C4-2B (cell line): ENCODE data around the gene ATP2B2.

Source experiments
- CTCF ChIP-seq: fragments of 450-650 bp; conservative IDR thresholded peaks from 2 replicates; pipeline ENCODE4 v1.5.1; 2017; ENCODE audit warnings: mild to moderate bottlenecking
- ZFX ChIP-seq: fragments of 450-650 bp; IDR thresholded peaks from 2 replicates; pipeline ENCODE4 v1.6.1; 2017

- TF ChIP-seq CTCF (no peak), ZFX (no peak)
Measured at GRCh38 chr3:10495003-10495402, 10.4 kb downstream of the ATP2B2 start.
